GF-D8 (cell line): ENCODE results near the gene DISP2.

Experiments used
- DNase-seq: peaks from one replicate; lab custom pipeline; 2025; lab: John Stamatoyannopoulos, UW

DISP2 gene

DNA sequence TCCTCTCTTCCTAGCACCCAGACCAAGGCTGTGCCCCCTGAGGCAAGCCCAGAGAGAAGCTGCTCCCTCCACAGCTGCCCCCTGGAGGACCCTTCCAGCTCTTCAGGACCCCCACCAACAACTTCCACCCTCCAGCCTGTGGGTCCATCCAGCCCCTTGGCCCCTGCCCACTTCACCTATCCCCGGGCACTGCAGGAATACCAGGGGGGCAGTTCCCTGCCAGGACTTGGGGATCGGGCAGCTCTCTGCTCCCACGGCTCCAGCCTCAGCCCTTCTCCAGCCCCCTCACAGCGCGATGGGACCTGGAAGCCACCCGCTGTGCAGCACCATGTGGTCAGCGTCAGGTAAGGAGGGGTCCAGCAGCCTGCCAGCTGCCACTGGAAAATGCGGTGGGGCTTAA, 5.6 kb downstream of the DISP2 start:
- DNase-seq = no peak

DNA sequence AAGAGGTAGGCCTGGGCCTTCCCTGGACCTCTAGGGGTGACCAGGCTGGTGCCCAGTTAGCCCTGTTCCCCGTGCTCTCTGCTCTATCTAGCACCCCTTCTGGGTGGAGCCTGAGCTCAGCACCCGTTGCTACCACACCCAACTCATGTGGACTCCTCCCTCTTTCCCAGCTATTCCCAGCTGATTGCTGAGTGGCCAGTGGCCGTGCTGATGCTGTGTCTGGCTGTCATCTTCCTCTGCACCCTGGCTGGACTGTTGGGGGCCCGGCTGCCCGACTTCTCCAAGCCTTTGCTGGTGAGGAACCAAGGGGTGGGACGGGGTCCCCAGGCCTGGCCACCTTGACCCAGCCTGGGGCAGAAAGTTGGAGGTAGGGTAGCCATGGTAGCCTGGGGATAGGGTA, 6.2 kb downstream of the DISP2 start:
- DNase-seq = no peak

GRCh38 chr15:40365016-40365415, 7.0 kb downstream of the DISP2 start:
- no peak for DNase-seq

- no peak for DNase-seq
These were observed 7.8 kb downstream of the DISP2 start for GRCh38 chr15:40365624-40366456.

DNA sequence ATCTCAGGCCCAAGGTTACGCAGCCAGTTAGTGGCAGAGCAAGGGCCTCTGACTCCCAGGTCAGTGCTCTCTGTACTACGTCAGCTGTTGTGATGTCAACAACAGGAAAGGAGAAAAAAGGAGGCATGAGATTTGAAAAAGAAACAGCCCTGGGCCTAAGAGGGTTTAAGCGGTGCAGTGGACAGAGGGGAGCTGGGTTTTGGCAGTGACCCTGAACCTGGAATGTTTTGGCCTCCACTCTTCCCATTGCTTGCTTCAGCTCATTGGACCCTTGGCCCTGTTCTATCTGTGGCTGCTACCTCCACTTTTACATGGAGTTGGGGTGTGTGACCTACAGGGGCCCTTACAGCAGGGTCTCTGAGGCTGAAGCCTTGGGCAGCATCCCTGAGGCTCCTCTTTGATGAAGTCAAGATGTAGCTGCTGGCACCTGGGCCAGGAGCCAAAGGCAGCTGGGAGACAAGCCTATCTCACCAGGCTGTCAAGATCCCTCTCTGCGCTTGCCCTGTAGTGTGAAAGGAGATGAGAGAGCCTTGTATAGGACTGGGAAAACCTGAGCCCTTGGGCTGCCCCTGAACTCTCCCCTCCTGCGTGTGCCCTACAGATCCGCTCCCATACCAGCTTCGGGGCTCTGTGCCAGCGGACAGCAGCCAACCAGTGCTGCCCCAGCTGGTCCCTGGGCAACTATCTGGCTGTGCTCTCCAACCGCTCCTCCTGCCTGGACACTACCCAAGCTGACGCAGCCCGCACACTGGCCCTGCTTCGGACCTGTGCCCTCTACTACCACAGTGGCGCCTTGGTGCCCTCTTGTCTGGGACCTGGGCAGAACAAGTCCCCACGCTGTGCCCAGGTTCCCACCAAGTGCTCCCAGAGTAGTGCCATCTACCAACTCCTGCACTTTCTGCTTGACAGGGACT, 8.7 kb downstream of the DISP2 start:
- DNase-seq = no peak

- no peak for DNase-seq
These were observed 9.3 kb downstream of the DISP2 start for GRCh38 chr15:40367371-40367685.

DNA sequence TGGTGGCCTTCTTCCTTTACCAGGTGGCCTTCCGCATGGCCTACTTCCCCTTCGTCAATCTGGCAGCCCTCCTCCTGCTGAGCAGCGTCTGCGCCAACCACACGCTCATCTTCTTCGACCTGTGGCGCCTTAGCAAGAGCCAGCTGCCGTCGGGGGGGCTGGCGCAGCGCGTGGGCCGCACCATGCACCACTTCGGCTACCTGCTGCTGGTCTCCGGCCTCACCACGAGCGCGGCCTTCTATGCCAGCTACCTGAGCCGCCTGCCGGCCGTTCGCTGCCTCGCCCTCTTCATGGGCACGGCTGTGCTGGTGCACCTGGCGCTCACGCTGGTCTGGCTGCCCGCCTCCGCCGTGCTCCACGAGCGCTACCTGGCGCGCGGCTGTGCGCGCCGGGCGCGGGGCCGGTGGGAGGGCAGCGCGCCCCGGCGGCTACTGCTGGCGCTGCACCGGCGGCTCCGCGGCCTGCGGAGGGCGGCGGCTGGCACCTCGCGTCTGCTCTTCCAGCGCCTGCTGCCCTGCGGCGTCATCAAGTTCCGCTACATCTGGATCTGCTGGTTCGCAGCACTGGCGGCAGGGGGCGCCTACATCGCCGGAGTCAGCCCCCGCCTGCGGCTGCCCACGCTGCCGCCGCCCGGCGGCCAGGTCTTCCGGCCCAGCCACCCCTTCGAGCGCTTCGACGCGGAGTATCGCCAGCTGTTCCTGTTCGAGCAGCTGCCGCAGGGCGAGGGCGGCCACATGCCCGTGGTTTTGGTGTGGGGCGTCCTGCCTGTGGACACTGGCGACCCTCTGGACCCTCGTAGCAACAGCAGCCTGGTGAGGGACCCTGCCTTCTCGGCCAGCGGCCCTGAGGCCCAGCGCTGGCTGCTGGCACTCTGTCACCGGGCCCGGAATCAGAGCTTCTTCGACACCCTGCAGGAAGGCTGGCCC, 9.9 kb downstream of the DISP2 start:
- peak; percentile 60 for DNase-seq

- DNase-seq = no peak
These were observed 10.9 kb downstream of the DISP2 start for GRCh38 chr15:40368719-40369473.

GRCh38 chr15:40369474-40369869, 11.5 kb downstream of the DISP2 start:
- DNase-seq = no peak

- no peak for DNase-seq
These were observed 12.0 kb downstream of the DISP2 start for GRCh38 chr15:40369971-40370370.

- DNase-seq = no peak
These were observed 15.0 kb downstream of the DISP2 start for GRCh38 chr15:40372981-40373380.

DNA sequence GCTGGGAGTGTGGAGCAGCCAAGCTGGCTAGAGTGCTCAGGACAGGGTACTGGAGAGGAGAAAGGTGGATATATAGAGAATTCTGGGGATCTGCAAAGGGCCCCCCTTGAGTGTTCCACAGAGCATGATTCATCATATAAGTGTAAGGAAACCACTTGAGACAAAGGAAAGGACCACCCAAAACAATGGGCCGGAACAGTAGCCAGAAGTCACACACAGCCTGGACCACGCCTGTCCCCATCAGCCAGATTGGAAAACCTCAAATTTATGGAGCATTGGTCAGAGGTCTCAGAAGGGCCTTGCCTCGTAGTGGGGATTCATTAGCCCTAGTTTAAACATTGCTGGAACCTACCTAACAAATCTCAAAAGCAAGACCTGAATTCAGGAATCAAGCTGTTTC, 19.6 kb downstream of the DISP2 start:
- DNase-seq = no peak

DNA sequence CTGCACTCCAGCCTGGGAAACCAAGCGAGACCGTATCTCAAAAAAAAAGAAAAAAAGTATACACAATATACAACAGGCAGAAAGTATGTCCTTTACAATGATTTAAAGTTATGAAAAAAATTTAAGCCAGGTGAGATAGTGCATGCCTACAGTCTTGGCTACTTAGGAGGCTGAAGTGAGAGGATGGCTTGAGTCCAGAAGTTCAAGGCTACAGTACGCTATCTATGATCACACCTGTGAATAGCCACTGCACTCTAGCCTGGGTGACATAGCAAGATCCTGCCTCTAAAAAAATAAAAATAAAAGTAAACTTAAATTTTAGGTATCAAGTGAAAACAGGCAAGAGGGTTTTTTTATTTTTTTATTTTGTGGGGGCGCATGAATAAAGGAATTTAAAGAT, 21.4 kb downstream of the DISP2 start:
- no peak for DNase-seq

DNA sequence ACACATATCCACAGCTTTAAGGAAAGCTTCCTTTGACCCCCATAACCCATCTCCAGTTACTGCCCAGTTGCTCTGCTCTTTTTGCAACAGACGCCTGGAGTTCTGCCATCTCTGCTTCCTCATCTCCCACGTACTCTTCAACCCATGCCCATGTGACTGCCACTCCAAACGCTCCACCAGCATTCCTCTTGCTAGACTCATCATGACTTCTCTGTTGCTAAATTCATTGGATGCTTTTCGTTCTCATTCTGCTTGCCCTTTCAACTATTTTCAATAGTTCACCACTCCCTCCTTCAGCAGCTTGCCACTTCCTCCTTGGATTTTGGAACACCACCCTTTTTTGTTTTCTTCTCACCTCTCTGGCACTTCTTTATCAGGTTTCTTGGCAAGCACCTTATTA, 21.8 kb downstream of the DISP2 start:
- DNase-seq = no peak

- no peak for DNase-seq
These were observed 22.6 kb downstream of the DISP2 start for GRCh38 chr15:40380636-40381035.

DNA sequence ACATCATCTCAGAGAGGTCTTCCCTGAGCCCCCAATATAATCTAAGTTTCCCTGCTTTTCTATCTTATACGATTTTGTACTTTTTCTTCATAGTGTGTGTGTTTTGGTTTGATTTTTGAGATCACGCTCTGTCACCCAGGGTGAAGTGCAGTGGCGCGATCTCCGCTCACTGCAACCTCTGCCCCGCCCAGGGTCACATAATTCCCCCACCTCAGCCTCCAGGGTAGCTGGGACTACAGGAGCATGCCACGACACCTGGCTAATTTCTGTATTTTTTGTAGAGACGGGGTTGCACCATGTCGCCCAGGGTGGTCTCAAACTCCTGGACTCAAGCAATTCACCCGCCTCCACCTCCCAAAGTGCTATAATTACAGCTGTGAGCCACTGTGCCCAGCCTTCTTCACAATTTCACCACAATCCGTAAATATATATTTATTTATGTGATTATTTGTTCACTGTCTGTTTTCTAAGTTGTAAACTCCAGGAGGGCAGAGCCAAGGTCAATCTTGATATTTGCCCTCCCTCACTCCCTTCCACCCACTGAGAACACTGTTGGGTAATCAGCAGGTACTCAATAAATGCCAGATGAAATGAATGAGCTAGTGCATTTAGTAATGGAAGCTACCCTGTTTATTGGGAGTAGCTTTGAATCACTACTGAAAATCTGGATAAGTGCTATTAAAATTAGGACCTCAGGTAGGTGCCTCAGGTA, 24.0 kb downstream of the DISP2 start:
- no peak for DNase-seq

DNA sequence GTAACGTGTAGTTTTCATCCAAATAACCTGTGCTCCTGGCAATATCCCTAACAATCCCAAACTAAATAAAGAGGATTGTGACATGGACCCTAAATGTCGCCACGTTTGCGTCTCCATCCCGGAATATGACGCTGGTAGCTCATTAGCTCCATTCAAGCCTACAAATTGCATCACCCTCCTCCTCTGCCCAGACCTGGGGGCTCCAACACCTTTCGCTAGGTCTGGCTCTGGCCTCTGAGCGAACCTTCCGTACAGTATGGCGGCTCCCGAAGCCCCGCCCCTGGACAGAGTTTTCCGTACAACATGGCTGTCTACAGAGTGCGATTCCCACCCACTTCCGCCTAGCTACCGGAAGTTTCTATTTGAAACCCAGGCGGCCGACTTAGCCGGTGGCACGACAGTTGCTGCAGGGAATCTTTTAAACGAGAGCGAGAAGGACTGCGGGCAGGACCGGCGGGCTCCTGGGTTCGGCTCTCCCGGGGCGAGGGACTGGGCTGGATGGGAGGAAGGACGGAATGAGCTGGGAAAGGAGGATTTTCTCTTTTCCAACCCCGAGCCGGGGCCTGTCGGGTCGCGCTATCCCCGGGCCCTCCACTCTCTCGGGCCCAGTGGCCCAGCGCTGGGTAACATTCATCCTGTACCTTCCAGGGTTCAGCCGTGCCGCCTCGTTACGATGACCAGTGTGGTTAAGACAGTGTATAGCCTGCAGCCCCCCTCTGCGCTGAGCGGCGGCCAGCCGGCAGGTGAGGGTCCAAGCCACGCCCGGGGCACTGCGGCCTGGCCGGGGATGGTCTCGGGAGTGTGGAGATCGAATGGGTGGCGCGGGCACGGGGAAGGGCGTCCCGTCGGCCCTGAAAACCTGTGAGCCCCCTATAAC, 24.8 kb downstream of the DISP2 start, which contains the start of gene KNSTRN:
KNSTRN (plus strand) TSS at position 142 of the 877 bp plus-strand sequence; CDS start at position 257, 115 bp downstream.
- DNase-seq = peak; percentile 51

GRCh38 chr15:40386480-40386879, 28.5 kb downstream of the DISP2 start:
- DNase-seq = no peak

- peak; percentile 59 for DNase-seq
These were observed 31.2 kb downstream of the DISP2 start for GRCh38 chr15:40388941-40389823.
